Tibial artery (tissue), 4 donors: Measurements from ENCODE around the gene TMEM222.

Experiments used
- DNase-seq, 2 donors: peaks; one replicate each; pipeline ENCODE4 v3.0.0-alpha.2; 2019
- H3K27ac ChIP-seq, 2 donors: fragments of 200-600 bp; sonication (generic) in 1 of 2; 1 replicate in 1 of 2; 2 replicates in 1 of 2; pipeline ENCODE4 v1.5.1; 2018 to 2019; ENCODE audit warnings: mild to moderate bottlenecking in 1 of 2
- H3K27me3 ChIP-seq, 2 donors: fragments of 200-600 bp; sonication (generic) in 1 of 2; one replicate each; pipeline versions ENCODE4 v1.5.1 to v1.6.0; 2016 to 2019
- H3K36me3 ChIP-seq, 3 donors: fragments of 200-600 bp; sonication (generic) in 2 of 3; one replicate each; pipeline ENCODE4 v1.5.1; 2016 to 2019; ENCODE audit warnings: mild to moderate bottlenecking in 2 of 3
- H3K4me1 ChIP-seq, 4 donors: fragments of 200-600 bp; sonication (generic) in 2 of 4; 1 replicate in 3 of 4; 2 replicates in 1 of 4; pipeline ENCODE4 v1.5.1; 2016 to 2019
- H3K4me3 ChIP-seq, 2 donors: fragments of 200-600 bp; sonication (generic) in 1 of 2; 1 replicate in 1 of 2; 2 replicates in 1 of 2; pipeline ENCODE4 v1.5.1; 2018 to 2019; ENCODE audit warnings: mild to moderate bottlenecking in 2 of 2
- H3K9me3 ChIP-seq, 3 donors: fragments of 200-600 bp; sonication (generic) in 1 of 3; one replicate each; pipeline ENCODE4 v1.5.1; 2016 to 2019
- CTCF ChIP-seq, 2 experiments: fragments of 200-600 bp in 1 of 2; fragments of 450-650 bp in 1 of 2; IDR thresholded peaks; one replicate each; pipeline ENCODE4 v1.5.1; 2017 to 2019; ENCODE audit warnings: antibody characterized with exemption in 2 of 2, mild to moderate bottlenecking in 1 of 2, moderate library complexity in 1 of 2
- intact Hi-C: fragments of 100-400 bp; cut with DNase I; formaldehyde crosslinking; loops from one replicate; pipeline ENCODE4 v1.15.0; 2023; ENCODE audit warnings: low total_unique reads

The TMEM222 gene

GRCh38 chr1:27331426-27331825, 9.5 kb downstream of the TMEM222 start:
- H3K27ac ChIP-seq, result no peak overlapping the region
- no peak for TF ChIP-seq CTCF (IDR thresholded peaks at IDR 0.05)
- H3K4me3 ChIP-seq, result no peak overlapping the region
- intact Hi-C loops, result no loop called here
- H3K27me3 ChIP-seq, result no peaks in the 10 kb centered on the region
- peaks cover 54 to 96% (median 75%) of the 10 kb centered on the region in 3 donors for H3K36me3 ChIP-seq
- peaks cover 0 to 20% (median 0%) of the 10 kb centered on the region in 4 donors for H3K4me1 ChIP-seq
- H3K9me3 ChIP-seq, result no peaks in the 10 kb centered on the region
- no peak for DNase-seq

GRCh38 chr1:27331922-27332321, 10.0 kb downstream of the TMEM222 start:
- Histone ChIP-seq H3K27ac (no peak overlapping the region), H3K27me3 (no peaks in the 10 kb centered on the region), H3K4me1 (peaks cover 0 to 15% (median 0%) of the 10 kb centered on the region in 4 donors), H3K9me3 (no peaks in the 10 kb centered on the region), H3K36me3 (peaks cover 59 to 96% (median 80%) of the 10 kb centered on the region in 3 donors), H3K4me3 (no peak overlapping the region)
- DNase-seq, result no peak
- TF ChIP-seq CTCF (IDR thresholded peaks at IDR 0.05), result no peak
- intact Hi-C loops, result no loop called here

- no peak for DNase-seq
- no peak overlapping the region for H3K27ac ChIP-seq
- peaks cover 59 to 97% (median 81%) of the 10 kb centered on the region in 3 donors for H3K36me3 ChIP-seq
- H3K4me3 ChIP-seq, result no peak overlapping the region
- H3K27me3 ChIP-seq, result no peaks in the 10 kb centered on the region
- intact Hi-C loops, result no loop called here
- H3K4me1 ChIP-seq, result peaks cover 0 to 10% (median 0%) of the 10 kb centered on the region in 4 donors
- no peaks in the 10 kb centered on the region for H3K9me3 ChIP-seq
- TF ChIP-seq CTCF (IDR thresholded peaks at IDR 0.05), result peak; percentile 65 to 85
These were observed 10.7 kb downstream of the TMEM222 start for GRCh38 chr1:27332536-27333281.

GRCh38 chr1:27333717-27334279, 11.8 kb downstream of the TMEM222 start:
- H3K36me3 ChIP-seq, result peaks cover 59 to 87% (median 79%) of the 10 kb centered on the region in 3 donors

More at GRCh38 chr1:27333717-27334279, 11.8 kb downstream of the TMEM222 start:
- H3K4me3 ChIP-seq, result no peak overlapping the region
- H3K27me3 ChIP-seq, result no peaks in the 10 kb centered on the region
- H3K9me3 ChIP-seq, result no peaks in the 10 kb centered on the region
- no peak for TF ChIP-seq CTCF (IDR thresholded peaks at IDR 0.05)
- intact Hi-C loops, result no loop called here
- no peak overlapping the region for H3K27ac ChIP-seq
- peaks cover 0 to under 1% (median 0%) of the 10 kb centered on the region in 4 donors for H3K4me1 ChIP-seq
- no peak for DNase-seq
